Renal pelvis (tissue), 4 donors: ENCODE measurements around the gene FAM174B. TPM values are rescaled to one million over a fixed set of nuclear protein-coding genes. Genes with fewer than 3 reads are reported as not detected.

Experiments
- DNase-seq: peaks from one replicate; pipeline ENCODE4 v3.0.0-alpha.2; 2013
- polyA plus RNA-seq, 3 donors: library from polyadenylated mRNA; unstranded; fragments of 120-200 nt; gene quantifications; one replicate each; pipeline ENCODE4 v1.2.1, GENCODE V29; 2013; ENCODE audit not compliant: insufficient read length in 3 of 3

Gene FAM174B
- polyA plus RNA-seq, 3 donors = 31.0 to 35.0 (median 33.3) TPM

DNA sequence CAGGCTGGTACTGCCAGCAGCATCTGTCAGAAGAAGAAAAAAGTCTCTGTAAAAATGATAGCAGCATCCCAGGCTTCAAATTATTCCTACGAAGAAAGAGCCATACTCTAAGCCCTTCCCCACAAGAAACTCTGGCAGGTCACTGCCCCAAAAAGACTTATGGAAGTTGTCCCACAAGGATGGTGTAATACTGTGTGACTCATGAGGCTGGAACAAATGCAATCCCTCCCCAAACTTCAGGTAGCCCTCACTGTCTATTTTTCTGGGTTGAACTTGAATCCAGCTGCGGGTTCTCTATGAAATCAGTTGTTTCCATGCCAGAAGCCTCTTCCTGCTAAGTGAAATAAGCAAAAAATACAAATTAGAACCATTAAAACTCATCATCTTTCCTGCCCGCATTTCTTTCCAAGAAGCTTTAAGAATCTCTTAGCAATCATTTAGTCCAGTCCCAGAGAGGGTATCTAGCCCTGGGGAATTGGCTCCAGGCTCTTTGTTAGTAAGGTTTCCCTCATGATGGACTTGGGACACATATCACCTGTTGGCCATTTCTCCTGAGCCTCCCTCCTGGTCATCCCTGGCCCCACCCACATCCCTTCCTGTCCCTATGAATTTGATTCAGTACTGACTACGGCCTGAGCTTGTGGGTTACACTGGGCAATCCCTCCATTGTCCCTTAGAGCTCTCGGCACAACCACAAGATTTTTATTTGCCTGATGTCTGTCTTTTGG lies 51.7 kb downstream of the FAM174B start:
- DNase-seq = no peak

DNA sequence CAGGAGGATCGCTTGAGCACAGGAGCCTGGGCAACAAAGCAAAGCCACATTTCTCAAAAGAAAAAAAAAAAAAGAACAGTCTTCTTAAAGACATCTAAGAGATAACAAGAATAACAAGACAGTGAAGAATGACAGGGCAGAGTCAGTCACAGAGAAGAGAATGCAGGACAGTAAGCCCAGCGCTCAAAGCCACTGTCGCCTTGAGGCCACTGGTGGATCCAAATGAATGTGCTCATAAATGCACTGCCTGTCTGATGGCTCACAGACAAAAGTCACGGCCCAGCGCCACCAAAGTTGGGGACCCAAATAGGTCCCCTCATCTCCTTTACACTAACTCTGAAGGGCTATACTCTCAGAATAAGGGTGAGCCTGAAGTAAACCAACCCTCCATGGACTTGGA lies 52.3 kb downstream of the FAM174B start:
- DNase-seq = no peak

DNA sequence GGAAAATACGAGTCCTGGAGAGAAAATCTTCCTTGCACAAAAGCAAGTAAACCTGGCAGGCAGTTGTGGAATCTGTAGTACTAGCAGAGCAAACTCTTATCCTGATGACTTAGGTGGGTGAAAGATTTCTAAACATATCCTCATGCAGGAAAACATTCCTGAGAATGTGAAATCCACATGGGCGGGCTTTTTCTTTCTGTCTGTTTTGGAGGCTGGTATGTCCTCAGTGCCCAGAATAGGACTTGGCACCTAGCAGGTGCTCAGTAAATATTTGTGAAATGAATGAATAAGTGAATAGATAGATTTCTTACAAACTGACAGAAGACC lies 53.3 kb downstream of the FAM174B start:
- no peak for DNase-seq

DNA sequence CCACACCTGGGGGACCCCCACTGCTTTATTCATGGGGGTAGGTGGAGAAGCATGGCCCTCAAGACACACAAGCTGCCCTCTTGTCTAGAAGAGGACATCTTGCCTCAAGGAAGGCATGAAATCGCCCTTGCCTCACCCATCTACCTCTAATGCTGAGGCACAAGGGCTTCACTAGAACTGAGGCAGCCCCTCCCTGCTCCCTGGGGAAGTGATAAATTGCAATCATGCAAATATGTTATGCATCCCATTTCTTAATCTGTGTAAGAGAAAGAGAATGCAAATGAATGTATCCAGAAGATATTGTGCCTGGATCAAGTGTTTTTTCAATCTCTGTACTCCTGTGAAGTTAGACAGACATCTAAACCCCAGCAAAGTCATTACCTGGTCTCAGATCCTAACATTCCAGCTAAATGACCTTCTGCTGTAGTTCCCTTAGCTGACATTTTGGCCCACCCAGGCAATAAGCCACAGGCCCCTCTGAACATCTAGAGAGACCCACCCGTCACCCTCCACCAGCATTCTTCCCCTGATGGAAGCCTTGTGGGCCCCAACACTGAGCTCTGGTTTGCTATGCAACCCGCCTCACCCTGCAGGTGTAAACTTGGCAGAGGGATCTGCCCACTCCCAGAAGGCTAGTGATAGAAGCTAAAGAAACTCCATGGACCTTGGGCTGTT lies 53.8 kb downstream of the FAM174B start:
- no peak for DNase-seq

DNA sequence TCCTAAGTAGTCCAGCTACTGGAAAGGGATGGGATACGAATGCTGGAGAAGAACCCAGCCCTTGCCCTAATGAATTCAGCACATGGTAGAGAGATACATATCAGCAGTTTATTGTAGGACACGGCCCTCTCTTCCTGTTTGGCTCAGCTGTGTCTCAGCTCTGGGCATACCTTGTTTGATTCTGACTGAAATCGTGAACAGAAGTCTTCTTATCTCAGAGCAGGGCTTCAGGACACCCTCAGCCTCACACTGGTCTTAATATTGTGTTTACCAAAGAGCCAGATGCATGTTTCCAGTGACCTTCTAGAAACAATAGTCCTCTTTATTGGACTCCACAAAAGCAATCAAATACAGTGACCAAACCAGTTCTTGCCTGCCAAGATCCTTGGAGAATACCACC lies 54.7 kb downstream of the FAM174B start:
- DNase-seq = no peak

DNA sequence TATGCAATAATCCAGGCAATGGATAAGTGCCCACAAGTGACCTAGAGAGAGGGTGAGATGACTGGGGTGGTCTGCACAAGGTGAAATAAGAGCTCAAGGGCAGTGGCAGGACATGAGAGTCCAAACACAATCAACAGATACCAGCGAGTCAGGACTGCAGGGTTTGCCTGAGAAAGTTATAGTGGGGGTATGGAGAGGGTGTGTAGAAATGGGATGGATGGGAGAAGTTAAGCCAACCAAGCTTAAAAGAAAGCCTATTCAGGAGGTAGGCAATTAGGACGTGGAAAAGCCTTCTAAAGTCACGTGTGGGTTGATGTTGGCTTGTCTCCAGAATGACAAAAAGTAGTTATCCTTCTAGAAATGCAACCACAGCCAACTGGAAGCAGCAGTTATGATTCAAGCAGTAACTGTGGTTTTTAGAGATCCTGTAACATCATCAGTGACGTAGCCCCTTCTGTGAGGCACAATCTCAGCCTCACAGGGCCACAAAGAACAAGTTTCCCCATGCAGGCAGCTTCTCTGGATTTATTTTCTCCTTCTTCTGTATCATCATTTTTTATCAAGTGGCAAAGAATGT lies 56.1 kb downstream of the FAM174B start:
- no peak for DNase-seq

DNA sequence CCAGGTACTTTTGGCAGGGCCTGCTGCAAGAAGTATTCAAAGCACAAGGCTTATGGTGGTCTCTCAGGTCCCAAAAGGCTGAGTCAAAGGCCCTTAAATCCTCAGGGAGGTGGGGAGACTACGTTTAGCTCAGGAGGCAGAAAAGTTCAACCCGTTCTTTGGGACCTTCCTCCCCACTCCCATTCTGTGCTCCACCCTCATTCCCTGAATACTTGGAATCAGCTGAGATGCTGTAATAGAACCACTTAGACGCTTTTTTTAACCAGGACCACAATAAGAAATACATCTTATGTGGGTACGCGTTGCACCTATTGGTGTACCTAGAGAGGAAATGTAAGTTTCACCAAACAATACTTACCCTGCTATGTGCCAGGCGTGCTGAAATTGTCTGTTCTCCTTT lies 58.0 kb downstream of the FAM174B start:
- DNase-seq = no peak

DNA sequence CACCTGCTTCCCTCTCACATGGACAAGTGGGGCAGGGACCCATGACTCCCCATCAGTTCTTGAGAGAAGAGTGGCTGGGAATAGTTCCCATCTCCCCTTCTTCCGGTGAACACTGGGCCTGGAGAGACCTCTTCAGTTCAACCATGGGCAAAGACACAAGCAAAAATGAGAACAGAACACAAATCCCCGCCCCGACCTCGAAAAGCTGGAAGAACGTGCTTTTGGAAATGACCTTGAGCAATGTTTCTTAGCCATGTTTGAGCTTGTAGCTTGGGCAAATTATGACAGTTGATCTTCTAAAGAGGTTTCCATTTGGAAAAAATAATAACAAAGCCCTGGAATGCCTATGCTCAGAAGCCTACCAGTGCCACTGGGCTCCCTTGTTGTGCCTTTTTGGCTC lies 59.0 kb downstream of the FAM174B start:
- DNase-seq = no peak

DNA sequence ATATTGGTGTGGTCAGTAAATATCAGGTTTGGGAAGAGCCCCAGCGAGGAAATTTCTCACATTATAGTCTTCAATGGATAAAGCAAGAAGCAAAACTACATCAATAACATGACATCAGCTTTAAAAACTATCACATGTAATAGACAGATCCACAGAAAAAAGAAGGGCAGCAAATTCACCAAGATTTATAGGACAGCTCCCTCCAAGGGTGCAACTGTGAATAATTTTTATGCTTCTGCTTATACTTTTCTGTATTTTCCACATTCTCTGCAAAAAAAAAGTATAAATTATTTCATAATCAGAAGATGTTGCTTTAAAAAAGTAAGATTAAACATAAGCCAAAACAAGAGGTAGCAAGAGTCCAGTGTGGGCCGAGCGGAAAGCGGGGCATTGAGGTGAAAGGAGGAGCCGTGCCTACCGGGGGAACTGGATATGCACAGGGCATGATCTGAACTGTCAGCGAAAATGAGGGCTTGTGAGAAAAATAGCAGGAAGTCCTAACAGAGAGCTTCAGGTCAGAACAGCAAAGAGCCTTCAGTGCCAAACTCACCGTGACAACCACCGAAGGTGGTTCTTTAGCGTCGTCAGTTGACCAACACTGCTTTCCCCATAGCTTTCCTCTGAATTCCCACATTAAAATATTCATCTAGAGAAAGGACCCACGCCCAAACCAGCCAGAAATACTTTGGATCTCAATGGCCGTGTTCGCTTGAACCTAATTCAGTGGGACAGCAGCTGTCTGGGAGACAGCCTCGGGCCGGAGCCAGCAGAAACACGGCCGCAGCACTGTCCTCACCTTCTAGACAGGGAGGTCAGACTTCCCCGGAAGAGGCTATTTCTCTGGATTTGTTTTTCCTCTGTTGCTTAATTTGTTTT lies 59.8 kb downstream of the FAM174B start:
- peak; percentile 26 for DNase-seq

DNA sequence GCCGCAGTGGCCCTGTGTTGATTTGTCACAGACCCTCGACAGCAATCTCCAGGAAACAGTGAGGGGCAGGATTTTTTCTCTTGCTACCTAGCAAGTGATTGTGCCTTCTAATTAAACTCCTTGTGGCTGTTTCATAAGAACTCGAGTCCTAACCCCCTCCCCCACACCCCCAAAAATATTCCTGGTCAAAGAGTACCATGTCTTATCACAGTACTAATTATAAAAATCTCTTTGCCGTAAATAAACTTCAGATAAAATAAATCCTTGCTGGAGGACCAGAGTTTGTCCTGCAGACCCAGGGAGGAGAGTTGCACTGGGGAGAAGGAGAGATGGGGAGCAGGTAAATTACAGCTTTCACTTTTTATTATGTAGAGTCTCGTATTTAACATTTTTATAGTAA lies 64.3 kb downstream of the FAM174B start:
- DNase-seq = no peak

DNA sequence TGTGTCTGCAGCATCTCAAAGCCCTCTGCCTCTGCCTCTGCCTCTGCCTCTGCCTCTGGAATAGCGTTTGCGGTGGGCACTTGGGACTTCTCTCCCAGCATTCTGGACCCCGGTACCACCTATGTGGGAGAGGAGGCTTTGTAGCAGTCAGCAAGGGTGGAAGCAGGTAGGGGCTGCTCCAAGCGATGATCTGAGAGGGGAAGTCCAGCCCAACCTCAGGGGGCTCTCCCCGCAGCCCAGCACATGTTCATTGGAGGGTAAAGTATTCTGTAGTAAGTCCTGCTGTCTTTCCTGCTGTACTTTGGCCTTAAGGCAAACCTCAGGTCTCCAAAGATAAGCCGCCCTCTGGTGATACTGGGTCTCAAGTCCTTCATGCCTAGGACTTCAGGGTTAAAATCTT lies 68.6 kb downstream of the FAM174B start:
- no peak for DNase-seq

DNA sequence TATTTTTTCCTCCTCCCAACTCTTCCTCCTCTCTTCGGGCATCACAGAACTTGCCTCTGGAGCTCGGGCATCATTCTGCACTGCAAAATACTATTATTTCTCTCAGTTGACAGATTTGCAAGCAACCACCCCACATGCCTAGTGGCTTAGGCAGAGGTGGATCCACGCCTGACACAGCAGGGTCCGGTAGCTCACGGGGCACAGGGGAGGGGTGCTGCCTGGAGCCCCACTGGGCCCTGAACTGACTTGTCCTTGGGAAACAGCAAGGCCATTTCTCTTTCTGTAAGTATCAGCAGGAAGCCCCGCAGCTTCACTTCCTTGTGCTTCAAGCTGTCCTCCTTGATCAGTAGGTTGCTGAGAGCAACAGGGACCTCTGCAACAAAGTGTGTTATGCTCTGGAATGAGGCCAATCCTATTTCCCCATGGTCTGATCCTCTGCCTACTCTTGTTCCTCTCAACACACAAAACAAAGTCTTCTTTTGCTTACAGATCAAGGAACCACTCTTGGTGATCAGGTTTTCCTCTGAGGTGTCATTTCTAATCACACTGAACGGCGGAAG lies 69.1 kb downstream of the FAM174B start:
- DNase-seq = no peak

DNA sequence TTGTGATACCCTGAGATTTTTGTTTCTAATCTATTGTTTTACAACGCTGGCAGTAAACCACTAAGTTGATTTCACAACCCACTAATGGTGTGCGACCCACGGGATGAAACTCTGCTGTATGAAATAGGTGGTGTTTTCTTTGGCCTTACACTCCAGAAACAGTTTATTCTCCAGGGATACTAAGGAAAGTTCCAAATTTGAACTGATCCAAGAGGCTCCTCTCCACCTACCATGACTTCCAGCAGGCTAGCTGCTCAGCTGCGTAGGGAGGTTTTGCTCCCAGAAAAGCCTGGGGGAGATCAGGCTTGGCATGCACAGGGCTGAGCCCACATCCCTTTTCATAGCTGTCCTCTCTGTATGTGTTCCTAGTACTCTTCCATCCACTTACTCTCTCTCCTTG lies 71.5 kb downstream of the FAM174B start:
- DNase-seq = no peak

DNA sequence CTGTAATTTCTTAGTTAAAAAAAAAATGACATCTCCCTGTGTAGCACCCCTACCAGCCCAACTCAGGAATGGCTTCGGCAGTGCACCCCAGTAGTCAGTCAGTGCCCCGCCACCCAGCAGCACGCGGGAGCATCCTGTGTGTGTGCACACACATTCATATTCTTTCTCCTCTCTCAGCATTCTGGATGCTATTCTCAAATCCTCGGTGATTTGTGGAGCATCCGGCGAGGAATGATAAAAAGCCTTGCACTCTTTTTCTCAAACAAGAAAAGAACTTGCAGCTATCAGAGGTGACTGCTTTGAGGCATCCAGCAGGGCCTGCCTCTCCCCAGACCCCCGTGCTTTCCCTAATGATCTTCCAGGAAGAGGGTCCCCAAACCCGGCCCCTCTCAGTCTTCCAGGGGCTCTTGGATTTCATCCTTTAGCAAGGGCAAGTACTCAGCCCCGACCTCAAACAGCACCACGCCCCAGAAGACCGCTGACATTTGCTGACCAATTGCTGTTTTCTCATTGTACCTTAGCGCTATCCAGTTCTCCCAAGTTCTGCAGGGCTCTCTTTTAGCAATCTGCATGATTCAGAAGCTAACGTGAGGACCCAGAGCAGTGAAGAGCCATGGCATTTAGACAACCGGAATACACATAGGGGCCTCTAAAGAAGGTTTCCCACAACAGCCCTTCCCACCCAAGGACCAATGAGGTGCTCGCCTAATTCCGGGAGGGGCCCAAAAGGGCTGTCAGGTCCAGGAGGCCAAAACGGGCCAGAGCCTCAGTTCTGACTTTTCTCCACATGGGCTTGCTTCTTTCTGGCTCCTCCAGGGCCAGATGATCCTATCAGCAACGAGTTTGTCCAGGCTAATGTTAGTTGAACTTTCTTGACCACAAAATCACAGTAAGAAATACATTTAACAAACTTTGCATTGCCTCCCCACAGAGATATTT lies 72.2 kb downstream of the FAM174B start:
- no peak for DNase-seq

DNA sequence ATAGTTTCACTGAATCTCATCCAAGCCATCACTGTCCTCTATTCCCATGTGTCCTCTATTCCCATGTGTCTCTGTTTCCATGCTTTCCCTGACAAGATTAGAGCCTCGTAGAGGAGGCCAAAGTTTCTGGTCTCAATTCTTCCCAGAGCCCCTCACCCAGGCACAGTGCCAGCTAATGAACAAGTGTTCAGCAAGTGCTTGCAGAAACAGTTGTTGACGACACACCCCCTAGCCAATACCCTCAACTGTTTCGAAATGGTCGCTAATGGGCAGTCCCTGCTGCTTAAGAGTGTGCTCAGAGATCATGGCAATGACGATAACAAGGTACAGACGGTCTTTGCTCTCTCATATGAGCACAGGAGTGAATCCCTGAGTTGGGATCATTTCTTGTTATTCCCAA lies 73.4 kb downstream of the FAM174B start:
- no peak for DNase-seq

DNA sequence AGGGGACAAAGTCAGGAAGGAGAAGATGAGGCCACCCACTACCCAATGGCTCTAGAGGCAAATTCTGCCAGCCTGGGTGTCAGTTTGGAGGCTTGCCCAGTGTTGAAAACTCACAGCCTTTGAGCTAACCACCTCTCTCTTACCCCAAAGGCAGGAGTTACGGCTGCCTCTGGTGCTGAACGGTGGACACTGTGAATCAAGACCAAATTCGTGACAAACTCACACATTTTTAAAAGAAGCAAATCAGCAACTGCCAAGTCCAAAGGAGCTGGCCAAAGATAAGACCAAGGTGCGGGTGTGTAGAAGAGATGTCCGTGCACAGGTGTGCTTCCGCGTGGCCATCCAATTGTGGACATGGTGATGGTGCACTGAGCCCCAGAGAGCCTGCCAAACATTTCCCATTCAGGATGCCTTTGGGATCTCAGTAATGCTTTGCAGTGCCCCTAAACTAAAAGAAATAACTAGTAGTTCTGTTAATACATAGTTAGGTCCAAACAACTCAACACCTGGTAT lies 74.6 kb downstream of the FAM174B start:
- DNase-seq = no peak

DNA sequence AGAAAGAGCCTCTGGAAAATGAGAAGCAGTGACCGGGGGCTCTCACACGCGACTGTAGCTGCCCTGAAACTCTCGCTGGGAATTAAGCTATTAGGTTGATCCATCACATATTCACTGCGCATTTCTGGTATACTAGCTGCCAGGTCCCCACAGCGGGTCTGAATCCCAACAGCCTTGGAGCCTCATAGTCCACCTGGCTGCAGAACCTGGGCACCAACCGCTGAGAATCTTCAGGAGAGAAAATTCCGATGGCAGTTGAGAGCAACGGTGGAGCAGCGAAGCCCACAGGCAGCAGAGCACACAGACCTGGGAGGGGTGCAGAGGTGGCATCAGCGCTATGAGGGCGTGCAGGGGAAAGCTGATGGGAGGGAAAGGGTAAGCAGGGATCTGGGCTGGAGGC lies 75.1 kb downstream of the FAM174B start:
- DNase-seq = no peak

DNA sequence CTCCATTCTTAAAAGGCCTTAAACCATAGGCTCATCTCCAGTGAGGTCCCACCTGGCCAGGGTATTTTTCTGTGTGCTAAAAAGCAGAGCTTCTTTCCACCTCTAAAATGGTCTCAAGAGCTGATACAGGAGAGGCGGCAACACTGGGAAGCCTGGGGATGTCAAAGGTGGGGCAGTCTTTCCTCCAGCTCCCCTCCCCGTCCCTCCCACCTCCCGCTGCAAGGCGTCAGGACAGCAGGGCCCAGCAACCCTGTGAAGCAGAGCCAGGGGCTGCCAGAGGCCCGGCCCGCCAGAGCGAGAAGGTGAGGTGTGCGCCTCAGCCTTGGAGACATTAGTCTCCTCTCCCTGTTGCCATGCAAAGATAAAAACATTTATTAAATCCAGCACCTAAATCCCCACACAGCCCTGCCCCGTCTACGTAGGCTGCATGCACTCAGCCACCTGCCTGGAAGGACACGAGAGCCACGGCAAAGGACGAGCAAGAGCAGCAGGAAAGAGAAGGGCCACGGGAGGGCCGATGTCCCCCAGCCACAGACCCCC lies 75.6 kb downstream of the FAM174B start:
- DNase-seq = no peak

DNA sequence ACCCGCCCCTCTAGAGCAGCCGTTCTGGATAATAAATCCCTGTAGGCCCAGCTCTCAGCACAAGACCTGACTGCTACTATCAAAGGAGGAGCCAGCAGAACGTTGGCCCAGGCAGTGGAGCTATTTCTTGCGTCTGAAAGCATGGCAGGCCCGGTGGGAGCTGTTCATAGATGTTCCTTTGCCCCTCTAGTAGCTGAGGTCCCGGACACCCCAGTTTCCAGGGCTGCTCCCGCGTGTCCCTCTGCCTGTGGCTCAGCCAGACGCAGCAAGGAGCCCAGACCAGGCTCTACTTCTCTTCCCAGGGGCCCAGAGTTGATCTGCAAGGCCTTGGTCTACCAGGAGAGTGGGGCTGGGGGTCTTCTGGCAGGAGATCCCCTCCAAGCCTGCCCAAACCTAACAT lies 76.1 kb downstream of the FAM174B start:
- DNase-seq = no peak

DNA sequence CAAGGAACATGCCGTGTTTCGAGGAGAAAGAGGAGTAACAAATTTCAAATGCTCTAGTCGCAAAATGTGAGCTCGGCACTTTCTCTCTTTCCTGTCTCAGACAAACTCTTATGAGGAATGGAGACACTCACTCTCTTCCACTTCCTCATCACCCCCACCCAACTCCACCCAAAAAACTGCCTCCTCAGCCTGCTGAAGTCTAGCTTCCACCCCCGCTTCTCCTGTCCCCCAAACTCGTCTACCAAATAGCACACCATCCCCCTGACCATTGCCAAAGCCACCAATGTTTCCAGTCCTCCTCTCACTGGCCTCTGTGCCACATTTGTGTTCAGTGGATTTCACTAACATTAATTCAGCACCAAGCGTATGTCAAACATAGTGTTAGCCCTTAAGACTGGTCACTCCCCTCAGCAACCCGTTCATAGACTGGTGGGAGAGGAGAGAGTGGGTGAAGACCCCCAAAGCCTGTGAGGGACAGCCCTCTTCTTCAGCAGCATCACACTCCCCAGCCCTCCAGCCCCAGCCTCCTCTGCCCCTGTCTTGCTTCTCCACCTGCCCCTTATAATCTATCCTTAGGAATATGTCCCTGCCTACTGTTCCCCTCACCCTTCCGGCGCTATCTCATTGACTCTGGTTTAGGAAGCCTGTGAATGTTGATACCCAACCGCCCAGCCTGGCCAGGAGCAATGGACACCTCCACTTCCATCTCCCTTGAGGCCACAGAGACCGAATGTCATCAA lies 77.3 kb downstream of the FAM174B start:
- no peak for DNase-seq
